WTC11 (cell line): ENCODE results near the gene MBD6. TPM values are rescaled to one million over a fixed set of nuclear protein-coding genes. Genes with fewer than 3 reads are reported as not detected.
"Not testable (repeated sequence)": the region's sequence is repeated elsewhere in the genome, so short reads cannot be mapped to it uniquely, and the experiment has no call there.

Experiments used
- ATAC-seq: fragments of 200-7000 bp; cut with Tn5 transposase; 2 replicates; pipeline ENCODE4 v1.10.0; 2021; ENCODE audit warnings: mild to moderate bottlenecking, moderate library complexity
- CTCF ChIA-PET: fragments of 300-600 bp; sonication (Branson Sonifier 250); formaldehyde crosslinking; loops from one replicate; lab custom pipeline; 2021; ENCODE audit warnings: antibody characterized with exemption; lab: Charles Lee
- POLR2A ChIA-PET: fragments of 350-600 bp; sonication (Branson Sonifier 250); formaldehyde crosslinking; loops from one replicate; lab custom pipeline; 2021; ENCODE audit warnings: antibody characterized with exemption; lab: Charles Lee
- DNase-seq: peaks from one replicate; pipeline ENCODE4 v3.0.0; 2021; ENCODE audit warnings: low spot score
- H3K27ac Mint-ChIP-seq: 2 replicates; pipeline ENCODE4 v1.8.0; 2021; ENCODE audit warnings: mixed read lengths
- H3K27me3 Mint-ChIP-seq: 2 replicates; pipeline ENCODE4 v1.8.0; 2021; ENCODE audit warnings: low read depth, mild to moderate bottlenecking, moderate library complexity, mixed read lengths
- H3K36me3 Mint-ChIP-seq: 2 replicates; pipeline ENCODE4 v1.8.0; 2021; ENCODE audit warnings: mixed read lengths
- H3K4me1 Mint-ChIP-seq: 2 replicates; pipeline ENCODE4 v1.8.0; 2022; ENCODE audit warnings: mixed read lengths
- H3K4me3 Mint-ChIP-seq: 2 replicates; pipeline ENCODE4 v1.8.0; 2021; ENCODE audit warnings: mild to moderate bottlenecking, moderate library complexity, mixed read lengths
- H3K9me3 Mint-ChIP-seq: 2 replicates; pipeline ENCODE4 v1.8.0; 2021; ENCODE audit warnings: mixed read lengths
- ELF4 ChIP-seq: sonication (generic); formaldehyde crosslinking; IDR thresholded peaks from 2 replicates; pipeline ENCODE4 v1.8.1; 2022; ENCODE audit warnings: low read depth, mild to moderate bottlenecking, moderate library complexity, missing genetic modification reagents
- EMX1 ChIP-seq: fragments of 250-450 bp; sonication (Bioruptor Pico); IDR thresholded peaks from 2 replicates; pipeline ENCODE4 v1.8.0; 2021; ENCODE audit warnings: mild to moderate bottlenecking
- FOXJ3 ChIP-seq: sonication (generic); formaldehyde crosslinking; IDR thresholded peaks from 2 replicates; pipeline ENCODE4 v1.9.0; 2021; ENCODE audit warnings: missing genetic modification reagents, mild to moderate bottlenecking, borderline replicate concordance
- FOXP1 ChIP-seq: sonication (generic); formaldehyde crosslinking; IDR thresholded peaks from 2 replicates; pipeline ENCODE4 v1.8.0; 2022; ENCODE audit warnings: missing genetic modification reagents, mild to moderate bottlenecking, moderate library complexity, borderline replicate concordance
- HMGA2 ChIP-seq: fragments of 250-450 bp; sonication (Bioruptor Pico); IDR thresholded peaks from 2 replicates; pipeline ENCODE4 v1.4.0; 2021; ENCODE audit warnings: mild to moderate bottlenecking, moderate library complexity
- KAT7 ChIP-seq: sonication (generic); formaldehyde crosslinking; IDR thresholded peaks from 2 replicates; pipeline ENCODE4 v1.8.1; 2023; ENCODE audit warnings: missing genetic modification reagents, mild to moderate bottlenecking, borderline replicate concordance
- MYBL2 ChIP-seq: sonication (generic); formaldehyde crosslinking; IDR thresholded peaks from 2 replicates; pipeline ENCODE4 v1.8.1; 2023; ENCODE audit warnings: mild to moderate bottlenecking, moderate library complexity, missing genetic modification reagents
- NFE2L1 ChIP-seq: sonication (generic); formaldehyde crosslinking; IDR thresholded peaks from 2 replicates; pipeline ENCODE4 v1.8.1; 2023; ENCODE audit warnings: missing genetic modification reagents
- NFYB ChIP-seq: sonication (generic); formaldehyde crosslinking; conservative IDR thresholded peaks from 2 replicates; pipeline ENCODE4 v1.8.0; 2022; ENCODE audit warnings: low read depth, missing genetic modification reagents
- SMAD3 ChIP-seq: sonication (generic); formaldehyde crosslinking; IDR thresholded peaks from 2 replicates; pipeline ENCODE4 v1.8.0; 2022; ENCODE audit warnings: missing genetic modification reagents, mild to moderate bottlenecking, borderline replicate concordance
- SOX15 ChIP-seq: fragments of 250-450 bp; sonication (Bioruptor Pico); IDR thresholded peaks from 2 replicates; pipeline ENCODE4 v1.9.0; 2021; ENCODE audit warnings: mild to moderate bottlenecking
- ZBTB21 ChIP-seq: sonication (generic); formaldehyde crosslinking; IDR thresholded peaks from 2 replicates; pipeline ENCODE4 v1.8.1; 2023; ENCODE audit warnings: mild to moderate bottlenecking, missing genetic modification reagents, borderline replicate concordance
- ZNF219 ChIP-seq: sonication (generic); formaldehyde crosslinking; IDR thresholded peaks from 2 replicates; pipeline ENCODE4 v1.8.0; 2023; ENCODE audit warnings: missing genetic modification reagents, mild to moderate bottlenecking, borderline replicate concordance
- ZNF232 ChIP-seq: sonication (generic); formaldehyde crosslinking; IDR thresholded peaks from 2 replicates; pipeline ENCODE4 v1.8.0; 2022; ENCODE audit warnings: mild to moderate bottlenecking, missing genetic modification reagents
- ZNF396 ChIP-seq: fragments of 250-450 bp; sonication (Bioruptor Pico); IDR thresholded peaks from 2 replicates; pipeline ENCODE4 v1.8.0; 2021; ENCODE audit warnings: mild to moderate bottlenecking, moderate library complexity, borderline replicate concordance
- ZNF416 ChIP-seq: fragments of 250-450 bp; sonication (Bioruptor Pico); IDR thresholded peaks from 2 replicates; pipeline ENCODE4 v1.9.0; 2021; ENCODE audit warnings: mild to moderate bottlenecking, inconsistent platforms
- total RNA-seq: library from RNA; stranded (reverse); gene quantifications from 3 replicates; pipeline ENCODE4 v1.2.3, GENCODE V29; 2021
- TF ChIP-seq, protein P1 (sequence below): sonication (generic); formaldehyde crosslinking; IDR thresholded peaks from 2 replicates; pipeline ENCODE4 v1.8.1; 2023; ENCODE audit warnings: mild to moderate bottlenecking, missing genetic modification reagents, moderate library complexity
- TF ChIP-seq, protein P2 (sequence below): sonication (generic); formaldehyde crosslinking; IDR thresholded peaks from 2 replicates; pipeline ENCODE4 v1.8.0; 2023; ENCODE audit warnings: missing genetic modification reagents
- TF ChIP-seq, protein P3 (sequence below): sonication (generic); formaldehyde crosslinking; IDR thresholded peaks from 2 replicates; pipeline ENCODE4 v1.8.1; 2023; ENCODE audit warnings: mild to moderate bottlenecking, missing genetic modification reagents
- TF ChIP-seq, protein P4 (sequence below): fragments of 250-450 bp; sonication (Bioruptor Pico); IDR thresholded peaks from 2 replicates; pipeline ENCODE4 v1.9.0; 2021; ENCODE audit warnings: mild to moderate bottlenecking

The MBD6 gene
- total RNA-seq, 1 experiment from 2014 or later: 46.3 TPM

DNA sequence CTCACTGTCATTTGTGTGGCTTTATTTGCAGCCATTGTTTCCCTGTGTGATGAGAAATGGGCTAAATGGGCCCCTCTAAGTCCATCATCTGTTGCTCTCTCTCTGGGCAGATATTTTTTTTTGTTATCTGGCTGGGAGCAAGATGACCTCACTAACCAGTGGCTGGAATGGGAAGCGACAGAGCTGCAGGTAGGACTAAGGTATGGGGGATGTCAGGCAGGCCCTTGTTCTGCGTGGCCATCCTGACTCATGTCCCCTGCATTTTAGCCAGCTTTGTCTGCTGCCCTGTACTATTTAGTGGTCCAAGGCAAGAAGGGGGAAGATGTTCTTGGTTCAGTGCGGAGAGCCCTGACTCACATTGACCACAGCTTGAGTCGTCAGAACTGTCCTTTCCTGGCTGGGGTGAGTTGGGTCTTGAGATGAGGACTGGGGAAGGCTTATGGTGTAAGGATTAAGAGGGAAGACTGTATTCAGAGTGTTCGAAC, 33.4 kb upstream of the MBD6 start:
- peaks cover 6% of the 10 kb centered on the region for H3K9me3 Mint-ChIP-seq
- CTCF ChIA-PET: interaction anchor here (0.7 kb wide), 1 partner anchor 13 kb away, joined by 4 read pairs; no protein-coding TSS in a partner anchor
- TF ChIP-seq, protein P1, sequence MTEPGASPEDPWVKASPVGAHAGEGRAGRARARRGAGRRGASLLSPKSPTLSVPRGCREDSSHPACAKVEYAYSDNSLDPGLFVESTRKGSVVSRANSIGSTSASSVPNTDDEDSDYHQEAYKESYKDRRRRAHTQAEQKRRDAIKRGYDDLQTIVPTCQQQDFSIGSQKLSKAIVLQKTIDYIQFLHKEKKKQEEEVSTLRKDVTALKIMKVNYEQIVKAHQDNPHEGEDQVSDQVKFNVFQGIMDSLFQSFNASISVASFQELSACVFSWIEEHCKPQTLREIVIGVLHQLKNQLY: no peak
- no peak for TF ChIP-seq MYBL2 (CRISPR knock-in tag)
- TF ChIP-seq, protein P2, sequence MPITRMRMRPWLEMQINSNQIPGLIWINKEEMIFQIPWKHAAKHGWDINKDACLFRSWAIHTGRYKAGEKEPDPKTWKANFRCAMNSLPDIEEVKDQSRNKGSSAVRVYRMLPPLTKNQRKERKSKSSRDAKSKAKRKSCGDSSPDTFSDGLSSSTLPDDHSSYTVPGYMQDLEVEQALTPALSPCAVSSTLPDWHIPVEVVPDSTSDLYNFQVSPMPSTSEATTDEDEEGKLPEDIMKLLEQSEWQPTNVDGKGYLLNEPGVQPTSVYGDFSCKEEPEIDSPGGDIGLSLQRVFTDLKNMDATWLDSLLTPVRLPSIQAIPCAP (CRISPR knock-in tag): no peak
- TF ChIP-seq, protein P3, sequence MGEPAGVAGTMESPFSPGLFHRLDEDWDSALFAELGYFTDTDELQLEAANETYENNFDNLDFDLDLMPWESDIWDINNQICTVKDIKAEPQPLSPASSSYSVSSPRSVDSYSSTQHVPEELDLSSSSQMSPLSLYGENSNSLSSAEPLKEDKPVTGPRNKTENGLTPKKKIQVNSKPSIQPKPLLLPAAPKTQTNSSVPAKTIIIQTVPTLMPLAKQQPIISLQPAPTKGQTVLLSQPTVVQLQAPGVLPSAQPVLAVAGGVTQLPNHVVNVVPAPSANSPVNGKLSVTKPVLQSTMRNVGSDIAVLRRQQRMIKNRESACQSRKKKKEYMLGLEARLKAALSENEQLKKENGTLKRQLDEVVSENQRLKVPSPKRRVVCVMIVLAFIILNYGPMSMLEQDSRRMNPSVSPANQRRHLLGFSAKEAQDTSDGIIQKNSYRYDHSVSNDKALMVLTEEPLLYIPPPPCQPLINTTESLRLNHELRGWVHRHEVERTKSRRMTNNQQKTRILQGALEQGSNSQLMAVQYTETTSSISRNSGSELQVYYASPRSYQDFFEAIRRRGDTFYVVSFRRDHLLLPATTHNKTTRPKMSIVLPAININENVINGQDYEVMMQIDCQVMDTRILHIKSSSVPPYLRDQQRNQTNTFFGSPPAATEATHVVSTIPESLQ (CRISPR knock-in tag): no peak
- TF ChIP-seq, all 79 proteins: peak for 0
- POLR2A ChIA-PET: interaction anchor here (0.5 to 1.5 kb wide), 3 partner anchors 12 to 34 kb away, joined by 3 to 4 read pairs (median 4); partner anchors contain the start of gene INHBE
- ATAC-seq (no peak), DNase-seq (no peak)
- Mint-ChIP-seq H3K27ac (peak overlapping the region; percentile 93), H3K27me3 (no peaks in the 10 kb centered on the region; the same call in 1 of the 2 replicates), H3K4me1 (peaks cover 8% of the 10 kb centered on the region), H3K36me3 (peaks cover 54% of the 10 kb centered on the region), H3K4me3 (peak overlapping the region; percentile 99)

DNA sequence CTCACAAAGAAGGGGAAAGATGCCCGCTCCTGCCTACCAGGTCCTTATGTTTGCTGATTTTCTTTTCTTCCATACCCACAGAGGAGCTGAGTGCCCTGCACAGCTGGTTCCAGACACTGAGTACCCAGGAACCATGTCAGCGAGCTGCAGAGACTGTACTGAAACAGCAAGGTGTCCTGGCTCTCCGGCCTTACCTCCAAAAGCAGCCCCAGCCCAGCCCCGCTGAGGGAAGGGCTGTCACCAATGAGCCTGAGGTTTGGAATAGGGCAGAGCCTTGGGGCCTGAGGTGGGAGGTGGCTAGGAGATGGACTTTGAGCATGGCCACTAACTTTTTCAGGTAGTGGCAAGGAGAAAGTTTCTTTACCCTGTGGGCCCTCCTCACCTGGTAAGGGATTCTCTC, 32.5 kb upstream of the MBD6 start:
- TF ChIP-seq KAT7 (CRISPR knock-in tag): no peak
- TF ChIP-seq ZBTB21 (CRISPR knock-in tag): no peak
- TF ChIP-seq FOXP1 (CRISPR knock-in tag): 0 out of 2 replicates have a peak, but pooled peaks have one; percentile 23
- peaks cover 60% of the 10 kb centered on the region for H3K36me3 Mint-ChIP-seq
- no peak for ATAC-seq
- H3K27me3 Mint-ChIP-seq: no peaks in the 10 kb centered on the region
- H3K4me3 Mint-ChIP-seq: no peak overlapping the region
- POLR2A ChIA-PET: no interaction called here
- H3K9me3 Mint-ChIP-seq: peaks cover 6% of the 10 kb centered on the region
- no peak for DNase-seq
- CTCF ChIA-PET: interaction anchor here (1.4 kb wide), 1 partner anchor 31 kb away, joined by 8 read pairs; no protein-coding TSS in a partner anchor
- H3K27ac Mint-ChIP-seq: 0 out of 2 replicates have a peak overlapping the region, but pooled peaks have one; percentile 49
- peaks cover 8% of the 10 kb centered on the region for H3K4me1 Mint-ChIP-seq

DNA sequence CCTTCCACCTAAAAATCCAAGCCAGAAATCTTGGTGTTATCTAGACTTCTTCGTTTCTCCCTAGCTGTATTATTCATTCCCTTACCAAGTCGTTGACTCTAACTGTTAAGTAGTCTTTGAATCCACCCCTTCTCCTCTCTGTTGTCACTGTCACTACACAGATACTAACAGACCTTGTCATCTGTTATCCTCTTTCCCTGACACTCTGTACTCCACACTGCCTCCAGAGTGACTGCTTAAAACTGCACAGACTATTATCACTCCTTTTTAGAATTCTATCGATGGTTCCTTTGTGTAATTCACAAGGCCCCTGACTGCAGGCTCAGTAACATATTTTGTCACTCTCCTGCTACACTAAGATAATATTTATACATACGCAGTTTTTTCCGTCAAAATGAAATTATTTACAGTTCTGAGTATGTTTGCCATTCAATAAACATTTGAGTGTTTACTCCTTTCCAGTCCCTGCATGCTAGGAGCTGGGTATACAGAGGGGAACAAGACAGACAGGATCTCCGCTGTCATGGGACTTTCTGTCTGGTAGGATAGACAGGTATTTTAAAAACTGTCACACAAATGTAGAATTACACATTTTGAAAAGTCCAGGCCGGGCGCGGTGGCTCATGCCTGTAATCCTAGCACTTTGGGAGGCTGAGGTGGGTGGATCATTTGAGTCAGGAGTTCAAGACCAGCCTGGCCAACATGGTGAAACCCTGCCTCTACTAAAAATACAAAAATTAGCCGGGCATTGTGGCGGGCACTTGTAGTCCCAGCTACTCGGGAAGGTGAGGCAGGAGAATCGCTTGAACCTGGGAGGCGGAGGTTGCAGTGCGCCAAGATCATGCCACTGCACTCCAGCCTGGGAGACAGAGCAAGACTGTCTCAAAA, 31.0 kb upstream of the MBD6 start:
- Mint-ChIP-seq H3K4me1 (peaks cover 8% of the 10 kb centered on the region), H3K27me3 (no peaks in the 10 kb centered on the region), H3K27ac (peak overlapping the region; percentile 20; the same call in 1 of the 2 replicates), H3K9me3 (peaks cover 6% of the 10 kb centered on the region), H3K36me3 (peaks cover 74% of the 10 kb centered on the region), H3K4me3 (no peak overlapping the region; the same call in 1 of the 2 replicates)
- no peak for TF ChIP-seq ZNF416 (CRISPR knock-in tag)
- no peak for TF ChIP-seq NFYB
- TF ChIP-seq SMAD3 (CRISPR knock-in tag): no peak
- TF ChIP-seq FOXJ3: no peak
- no peak for TF ChIP-seq NFE2L1
- TF ChIP-seq MYBL2 (CRISPR knock-in tag): no peak
- TF ChIP-seq EMX1 (CRISPR knock-in tag): no peak
- TF ChIP-seq ZNF232 (CRISPR knock-in tag): no peak
- TF ChIP-seq, protein P4, sequence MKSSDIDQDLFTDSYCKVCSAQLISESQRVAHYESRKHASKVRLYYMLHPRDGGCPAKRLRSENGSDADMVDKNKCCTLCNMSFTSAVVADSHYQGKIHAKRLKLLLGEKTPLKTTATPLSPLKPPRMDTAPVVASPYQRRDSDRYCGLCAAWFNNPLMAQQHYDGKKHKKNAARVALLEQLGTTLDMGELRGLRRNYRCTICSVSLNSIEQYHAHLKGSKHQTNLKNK: no peak
- no peak for TF ChIP-seq SOX15
- TF ChIP-seq ELF4 (CRISPR knock-in tag): no peak
- no peak for TF ChIP-seq HMGA2 (CRISPR knock-in tag)
- TF ChIP-seq ZNF219 (CRISPR knock-in tag): no peak
- no peak for TF ChIP-seq ZNF396
- no peak for ATAC-seq
- ChIA-PET CTCF (interaction anchor here (1.4 kb wide), 1 partner anchor 33 kb away, joined by 8 read pairs; no protein-coding TSS in a partner anchor), POLR2A (interaction anchor here (0.6 kb wide), 1 partner anchor 34 kb away, joined by 4 read pairs; no protein-coding TSS in a partner anchor)
- no peak for DNase-seq

DNA sequence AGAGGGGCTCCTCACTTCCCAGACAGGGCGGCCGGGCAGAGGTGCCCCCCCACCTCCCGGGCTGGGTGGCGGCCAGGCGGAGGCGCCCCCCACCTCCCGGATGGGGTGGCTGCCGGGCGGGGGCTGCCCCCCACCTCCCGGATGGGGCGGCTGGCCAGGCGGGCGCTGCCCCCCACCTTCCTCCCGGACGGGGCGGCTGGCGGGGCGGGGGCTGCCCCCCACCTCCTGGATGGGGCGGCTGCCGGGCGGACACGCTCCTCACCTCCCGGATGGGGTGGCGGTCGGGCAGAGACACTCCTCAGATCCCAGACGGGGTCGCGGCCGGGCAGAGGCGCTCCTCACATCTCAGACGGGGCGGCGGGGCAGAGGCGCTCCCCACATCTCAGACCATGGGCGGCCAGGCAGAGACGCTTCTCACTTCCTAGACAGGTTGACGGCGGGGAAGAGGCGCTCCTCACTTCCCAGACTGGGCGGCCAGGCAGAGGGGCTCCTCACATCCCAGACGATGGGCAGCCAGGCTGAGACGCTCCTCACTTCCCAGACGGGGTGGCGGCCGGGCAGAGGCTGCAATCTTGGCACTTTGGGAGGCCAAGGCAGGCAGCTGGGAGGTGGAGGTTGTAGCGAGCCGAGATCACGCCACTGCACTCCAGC, 27.4 kb upstream of the MBD6 start:
- DNase-seq, H3K27me3 Mint-ChIP-seq, H3K4me3 Mint-ChIP-seq, POLR2A ChIA-PET, H3K4me1 Mint-ChIP-seq, CTCF ChIA-PET, H3K9me3 Mint-ChIP-seq, H3K27ac Mint-ChIP-seq, ATAC-seq: not testable (repeated sequence)
- H3K36me3 Mint-ChIP-seq: peaks cover 85% of the 10 kb centered on the region
